ENCODE measurements around the gene OTOGL.

DNA sequence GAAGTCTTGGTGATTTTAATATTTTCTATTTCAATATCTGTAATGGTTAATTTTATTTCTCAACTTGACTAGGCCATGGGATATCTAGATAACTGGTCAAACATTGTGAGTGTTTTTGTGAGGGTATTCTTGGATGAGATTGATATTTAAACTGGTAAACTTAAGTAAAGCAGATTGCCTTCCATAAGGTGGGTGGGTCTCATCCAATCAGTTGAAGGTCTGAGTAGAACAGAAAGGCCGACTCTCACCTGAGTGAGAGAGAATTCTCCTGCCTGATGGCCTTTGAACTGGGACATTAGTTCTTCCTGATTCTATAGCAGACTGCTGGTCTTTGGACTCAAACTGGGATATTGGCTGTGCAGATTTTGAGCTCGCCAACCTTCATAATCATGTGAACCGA is 36.3 kb downstream of the OTOGL start:
- TF ChIP-seq, protein P1, sequence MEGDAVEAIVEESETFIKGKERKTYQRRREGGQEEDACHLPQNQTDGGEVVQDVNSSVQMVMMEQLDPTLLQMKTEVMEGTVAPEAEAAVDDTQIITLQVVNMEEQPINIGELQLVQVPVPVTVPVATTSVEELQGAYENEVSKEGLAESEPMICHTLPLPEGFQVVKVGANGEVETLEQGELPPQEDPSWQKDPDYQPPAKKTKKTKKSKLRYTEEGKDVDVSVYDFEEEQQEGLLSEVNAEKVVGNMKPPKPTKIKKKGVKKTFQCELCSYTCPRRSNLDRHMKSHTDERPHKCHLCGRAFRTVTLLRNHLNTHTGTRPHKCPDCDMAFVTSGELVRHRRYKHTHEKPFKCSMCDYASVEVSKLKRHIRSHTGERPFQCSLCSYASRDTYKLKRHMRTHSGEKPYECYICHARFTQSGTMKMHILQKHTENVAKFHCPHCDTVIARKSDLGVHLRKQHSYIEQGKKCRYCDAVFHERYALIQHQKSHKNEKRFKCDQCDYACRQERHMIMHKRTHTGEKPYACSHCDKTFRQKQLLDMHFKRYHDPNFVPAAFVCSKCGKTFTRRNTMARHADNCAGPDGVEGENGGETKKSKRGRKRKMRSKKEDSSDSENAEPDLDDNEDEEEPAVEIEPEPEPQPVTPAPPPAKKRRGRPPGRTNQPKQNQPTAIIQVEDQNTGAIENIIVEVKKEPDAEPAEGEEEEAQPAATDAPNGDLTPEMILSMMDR (IDR thresholded peaks at IDR 0.05), result no peak
- no peak for TF ChIP-seq POLR2A (IDR thresholded peaks at IDR 0.05)

Data from breast epithelium (tissue), 3 donors.